Mucosa of gallbladder (tissue), 1 donor: Measurements from ENCODE around the gene ATP8B4. TPM values are rescaled to one million over a fixed set of nuclear protein-coding genes. Genes with fewer than 3 reads are reported as not detected.
"Not testable (repeated sequence)": the region's sequence is repeated elsewhere in the genome, so short reads cannot be mapped to it uniquely, and the experiment has no call there.

Experiments used
- DNase-seq: peaks from one replicate; pipeline ENCODE4 v3.0.0-alpha.2; 2020; ENCODE audit warnings: low spot score
- total RNA-seq: library from RNA; stranded (reverse); gene quantifications from one replicate; pipeline ENCODE4 v1.2.1, GENCODE V29; 2021
- donor health status: DM: no; HTN: no; CAD: no.

The ATP8B4 gene
- total RNA-seq, 1 donor from 2014 or later = 15.8 TPM

DNA sequence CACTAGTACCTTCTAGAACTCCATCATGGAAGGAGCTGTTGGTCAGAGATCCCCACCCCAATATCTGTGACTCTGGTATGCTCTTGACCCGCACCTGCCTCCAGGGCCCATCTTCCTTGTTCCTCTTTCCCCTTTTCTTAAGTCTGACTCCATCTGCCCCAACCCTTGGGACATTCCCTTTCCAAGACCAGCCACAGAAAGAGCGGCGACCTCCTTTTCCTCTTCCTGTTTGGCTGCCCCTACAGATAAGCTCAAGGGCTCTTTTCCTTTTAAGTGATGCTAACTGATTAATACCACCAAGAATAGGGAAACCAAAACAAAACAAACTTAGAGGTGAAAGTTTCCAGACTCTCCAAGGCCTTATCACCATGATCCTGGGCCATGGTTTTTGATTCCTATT, 21.9 kb upstream of the ATP8B4 start:
- no peak for DNase-seq

DNA sequence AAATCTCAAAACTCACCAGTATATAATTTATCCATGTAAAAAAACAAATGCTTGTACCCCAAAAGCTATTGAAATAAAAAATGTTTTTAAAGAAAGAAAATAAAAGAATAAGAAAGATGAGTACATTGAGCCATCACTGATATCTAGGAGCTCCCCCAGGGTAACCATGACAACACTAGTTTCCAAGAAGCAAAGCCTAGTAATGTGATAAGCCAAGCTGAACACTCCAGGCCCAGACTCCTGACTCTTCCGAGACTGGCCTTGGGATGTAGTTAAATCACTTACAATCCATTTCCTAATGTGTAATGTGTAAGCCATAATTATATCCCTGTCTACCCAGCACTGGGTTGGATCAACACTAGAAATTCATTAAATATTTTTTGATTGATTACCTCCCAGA, 21.1 kb upstream of the ATP8B4 start:
- no peak for DNase-seq

DNA sequence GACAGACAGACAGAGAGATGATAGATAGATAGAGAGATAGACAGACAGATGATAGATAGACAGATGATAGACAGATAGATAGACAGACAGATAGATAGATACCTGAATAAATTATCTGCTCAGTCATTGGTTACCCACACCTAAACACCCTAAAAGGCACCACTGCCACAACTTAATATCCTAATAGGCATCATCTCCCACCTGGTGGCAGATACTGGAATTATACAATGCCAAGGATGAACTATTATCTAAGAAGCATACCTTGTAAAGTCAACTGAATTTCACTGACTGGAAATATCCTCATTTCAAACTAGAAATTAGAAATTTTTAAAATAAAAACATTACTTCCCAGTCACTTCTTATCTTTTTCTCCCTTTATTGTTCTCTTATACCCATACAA, 19.4 kb upstream of the ATP8B4 start:
- DNase-seq = no peak

DNA sequence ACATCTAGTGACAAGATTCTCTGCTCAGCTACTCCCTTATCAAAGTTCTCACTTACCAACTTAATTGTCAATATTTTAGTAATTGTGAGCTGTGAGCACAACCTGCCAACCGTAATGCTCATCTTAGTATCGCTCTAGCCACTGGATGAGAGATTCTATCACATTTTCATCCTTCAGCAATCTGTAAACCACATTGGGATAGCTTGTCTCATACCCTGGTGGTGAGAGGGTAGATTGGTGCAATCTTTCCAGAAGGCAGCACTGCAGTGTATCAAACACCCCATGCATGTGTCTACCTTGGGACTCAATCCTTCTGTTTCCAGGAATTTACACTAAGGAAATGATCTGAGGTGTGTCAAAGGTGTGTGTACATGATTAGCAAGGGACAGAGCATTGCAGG, 18.9 kb upstream of the ATP8B4 start:
- no peak for DNase-seq

DNA sequence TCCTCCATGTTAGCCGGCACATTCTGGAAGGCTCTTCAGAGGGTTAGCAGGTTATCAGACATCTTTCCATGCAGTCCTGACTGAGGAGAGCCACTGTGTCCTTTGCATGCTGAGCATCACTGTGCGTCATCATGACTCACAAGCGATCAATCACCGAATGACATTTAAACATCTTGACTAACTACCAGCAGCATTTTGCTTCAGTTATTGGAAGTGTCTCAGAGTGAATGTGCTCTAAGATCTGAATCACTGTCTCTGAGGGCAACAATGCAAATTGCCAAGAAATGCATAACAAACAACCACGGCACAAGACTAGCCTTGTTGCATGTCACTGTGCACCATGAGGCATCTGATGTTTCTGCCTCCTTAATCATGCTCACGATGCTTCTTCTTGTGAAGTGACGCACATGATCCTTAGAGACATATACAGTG, 18.3 kb upstream of the ATP8B4 start:
- DNase-seq = no peak

DNA sequence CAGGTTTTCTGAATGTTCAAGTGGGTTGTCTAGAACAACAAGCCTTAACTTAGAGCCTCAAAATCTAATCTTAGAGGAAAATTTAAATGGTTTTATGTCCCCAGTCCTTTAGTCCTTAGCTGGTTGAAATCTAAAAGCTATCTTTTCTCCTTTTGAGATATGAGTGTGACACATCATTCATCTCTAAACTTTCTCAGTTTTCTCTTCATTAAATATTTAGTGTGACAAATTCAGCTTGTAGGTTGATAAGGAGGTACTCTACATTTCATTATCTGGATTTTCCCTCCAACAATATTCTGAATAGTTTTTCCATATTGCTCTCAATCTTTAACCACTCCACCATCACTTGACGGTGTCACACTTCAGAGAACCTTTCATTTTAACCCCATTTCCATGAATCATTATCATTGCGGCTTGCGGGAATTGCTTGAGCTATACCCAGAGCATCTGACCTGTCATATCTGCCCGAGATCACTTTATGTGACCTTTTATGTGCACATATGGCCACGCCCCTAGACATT, 16.1 kb upstream of the ATP8B4 start:
- no peak for DNase-seq

DNA sequence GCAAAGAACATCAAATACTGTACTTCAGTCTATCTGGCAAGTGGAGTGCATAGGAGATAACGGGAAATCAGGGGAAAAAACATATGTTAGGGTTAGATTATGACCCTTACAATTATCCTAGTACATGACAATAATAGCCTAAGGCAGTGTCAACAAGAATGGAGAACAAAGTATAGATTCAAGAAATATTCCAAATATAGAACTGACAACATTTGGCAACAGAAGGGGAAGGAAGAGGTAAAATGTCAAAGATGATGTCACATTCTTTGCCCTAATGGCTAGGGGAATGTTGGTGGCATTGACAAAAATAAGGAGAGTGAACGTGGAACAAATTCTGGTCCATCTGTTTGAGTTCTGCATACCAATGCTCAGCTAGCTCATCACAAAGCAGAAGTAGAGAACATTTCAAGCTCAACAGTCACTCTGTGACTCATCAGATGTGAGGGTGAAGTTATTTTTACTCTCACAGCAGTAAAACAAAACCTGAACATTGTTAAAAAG, 15.5 kb upstream of the ATP8B4 start:
- no peak for DNase-seq

DNA sequence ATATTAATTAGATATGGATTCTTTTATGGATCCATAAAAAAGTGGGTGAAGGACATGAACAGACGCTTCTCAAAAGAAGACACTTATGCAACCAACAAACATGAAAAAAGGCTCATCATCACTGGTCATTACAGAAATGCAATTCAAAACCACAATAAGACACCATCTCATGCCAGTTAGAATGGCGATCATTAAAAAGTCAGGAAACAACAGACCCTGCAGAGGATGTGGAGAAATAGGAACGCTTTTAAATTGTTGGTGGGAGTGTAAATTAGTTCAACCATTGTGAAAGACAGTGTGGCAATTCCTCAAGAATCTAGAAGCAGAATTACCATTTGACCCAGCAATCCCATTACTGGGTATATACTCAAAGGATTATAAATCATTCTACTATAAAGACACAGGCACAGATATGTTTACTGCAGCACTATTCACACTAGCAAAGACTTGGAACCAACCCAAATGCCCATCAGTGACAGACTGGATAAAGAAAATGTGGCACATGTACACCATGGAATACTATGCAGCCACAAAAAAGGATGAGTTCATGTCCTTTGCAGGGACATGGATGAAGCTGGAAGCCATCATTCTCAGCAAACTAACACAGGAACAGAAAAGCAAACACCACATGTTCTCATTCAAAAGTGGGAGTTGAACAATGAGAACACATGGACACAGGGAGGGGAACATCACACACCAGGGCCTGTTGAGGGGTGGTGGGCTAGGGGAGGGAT, 13.4 kb upstream of the ATP8B4 start:
- DNase-seq = not testable (repeated sequence)

DNA sequence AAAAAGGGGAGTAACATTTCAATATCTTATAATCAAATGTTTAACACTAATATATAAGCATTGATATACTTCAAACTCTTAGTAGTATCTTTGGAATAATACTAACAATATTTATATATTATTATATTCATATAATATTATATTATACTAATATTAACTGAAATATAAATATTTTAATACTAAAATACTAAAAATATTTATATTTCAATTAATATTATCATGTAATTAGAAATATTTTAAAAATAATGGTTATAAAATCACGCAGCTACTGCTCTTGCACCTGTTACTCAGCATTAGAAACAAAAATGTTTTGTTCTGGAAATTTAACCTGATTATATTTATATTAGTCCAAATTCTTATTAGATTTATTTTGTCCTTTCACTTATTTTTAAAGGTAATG, 12.6 kb upstream of the ATP8B4 start:
- no peak for DNase-seq

DNA sequence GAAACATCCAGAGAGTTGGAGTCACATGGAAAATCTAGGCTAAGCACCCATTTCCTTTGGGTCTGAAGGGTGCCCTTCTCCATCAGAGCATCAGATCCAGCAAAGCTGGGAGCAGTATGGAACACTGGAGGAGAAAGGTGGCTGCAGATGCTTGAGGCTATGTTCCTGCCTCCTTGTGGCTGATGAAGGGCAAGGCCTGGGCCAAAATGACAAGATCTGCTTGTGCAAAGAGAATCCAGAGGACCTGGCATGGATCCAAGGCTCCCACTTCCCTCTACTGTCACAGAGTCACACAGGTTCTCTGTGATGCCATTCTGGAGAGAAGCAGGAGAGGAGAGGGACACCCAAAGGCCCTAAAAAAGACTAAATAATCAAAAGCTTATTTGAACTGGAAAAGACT, 9.2 kb upstream of the ATP8B4 start:
- peak; percentile 58 for DNase-seq

DNA sequence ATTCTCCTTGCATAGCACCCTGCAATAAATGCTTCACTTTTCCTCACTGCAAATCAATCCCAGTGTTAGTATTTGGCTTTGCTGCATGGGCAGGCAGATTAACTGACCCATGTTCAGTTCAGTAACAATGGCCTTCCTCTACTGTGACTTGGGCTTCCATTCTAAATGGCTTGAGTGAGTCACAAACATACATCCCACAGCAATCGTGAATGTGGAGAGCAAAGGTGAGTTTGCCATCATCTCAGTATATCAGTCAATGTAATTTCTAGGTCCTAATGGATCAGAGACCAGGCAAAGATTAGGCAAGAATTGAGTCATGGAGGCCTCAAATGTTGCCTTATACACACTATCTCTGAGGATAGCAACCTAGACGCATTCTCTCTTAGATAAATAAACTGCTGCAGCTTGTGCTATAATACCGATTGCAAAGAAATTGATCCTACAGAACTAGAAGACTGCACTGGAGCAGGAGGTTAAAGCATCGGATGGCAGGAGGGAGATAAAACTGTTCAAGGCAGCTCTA, 8.3 kb upstream of the ATP8B4 start:
- DNase-seq = no peak

DNA sequence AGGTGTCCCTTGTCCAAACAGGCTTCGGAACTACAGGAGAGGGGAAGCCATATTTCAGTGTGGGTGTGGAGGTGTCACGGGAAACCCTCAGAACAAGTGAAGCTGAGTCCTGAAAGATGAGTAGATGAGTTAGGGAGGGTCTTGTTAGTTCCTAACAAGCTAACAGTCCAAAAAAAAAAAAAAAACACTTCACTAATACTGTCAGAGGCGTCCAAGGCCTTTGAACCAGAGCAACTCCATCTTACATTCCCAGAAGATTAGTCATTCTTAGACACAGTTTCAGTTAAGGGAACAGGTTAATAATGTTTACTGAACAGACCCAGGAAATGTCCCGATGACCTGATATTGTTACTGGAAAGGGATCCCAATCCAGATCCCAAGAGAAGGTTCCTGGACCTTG, 7.0 kb upstream of the ATP8B4 start:
- DNase-seq = no peak

DNA sequence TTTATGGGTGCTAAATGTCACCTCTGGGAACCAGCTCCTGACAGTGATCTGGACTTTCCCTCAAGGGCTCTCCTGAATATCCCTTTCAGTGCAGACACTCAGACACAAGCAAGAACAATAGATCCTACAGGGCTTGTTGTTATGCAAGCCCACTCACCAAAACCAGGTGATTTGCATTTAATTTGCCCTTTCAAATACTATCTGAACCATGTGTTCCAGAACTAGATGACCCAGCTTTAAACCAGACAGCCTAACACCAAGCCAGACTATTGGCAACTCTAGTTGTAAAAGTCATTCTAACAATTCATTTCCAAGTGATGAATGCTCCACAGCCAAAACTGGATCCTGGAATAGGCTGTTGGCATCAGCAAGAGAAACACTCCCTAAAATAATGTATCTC, 5.6 kb upstream of the ATP8B4 start:
- no peak for DNase-seq

DNA sequence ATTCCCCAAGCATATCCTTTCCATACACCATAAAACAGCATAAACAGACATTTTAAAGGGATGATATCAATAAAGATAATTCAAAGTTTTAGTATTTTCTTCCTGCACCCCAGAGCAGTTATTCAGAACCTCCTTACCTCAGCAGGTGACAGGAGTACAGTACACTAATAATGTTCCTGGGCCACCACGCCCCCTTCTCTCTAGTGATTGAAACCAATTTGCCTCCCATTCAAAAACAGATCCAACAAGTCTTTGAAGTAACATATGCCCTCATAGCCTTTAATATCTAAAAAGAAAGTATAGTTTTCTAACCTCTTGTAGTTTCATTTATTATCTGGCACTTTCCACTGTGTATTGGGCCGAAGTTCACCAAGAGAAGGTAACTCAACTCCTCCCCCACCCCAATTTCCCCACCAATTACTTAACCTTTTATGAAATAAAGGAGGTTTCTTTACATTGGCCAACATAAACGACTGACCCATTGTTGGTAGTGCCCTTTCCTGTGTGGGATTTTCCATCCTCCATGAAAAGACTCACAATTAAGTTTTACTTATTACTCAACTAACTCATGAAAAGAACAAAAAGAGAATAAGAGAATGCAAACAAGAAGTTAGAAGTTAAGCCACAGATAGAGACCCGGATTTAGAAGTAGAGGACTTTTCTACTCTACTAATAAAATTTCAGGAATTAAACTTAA, 5.0 kb upstream of the ATP8B4 start:
- DNase-seq = no peak

DNA sequence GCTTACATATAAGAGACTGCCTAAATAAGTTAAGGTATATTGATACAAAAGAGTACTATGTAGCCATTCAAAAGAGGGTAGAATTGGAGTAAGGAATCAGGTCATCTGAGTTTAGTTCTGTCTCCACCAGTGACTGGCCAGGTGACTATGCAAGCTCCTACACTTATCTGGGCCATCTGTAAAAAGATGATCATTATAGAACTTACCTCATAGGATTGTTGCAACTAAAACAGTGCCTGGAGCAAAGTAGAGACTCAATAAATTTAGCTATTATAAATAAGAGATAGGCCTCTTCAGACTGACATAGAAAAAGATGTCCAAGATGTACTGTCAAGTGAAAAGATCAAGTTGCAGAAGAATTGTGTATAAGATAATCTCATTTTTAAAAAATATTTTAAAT, 1.7 kb upstream of the ATP8B4 start:
- DNase-seq = no peak

DNA sequence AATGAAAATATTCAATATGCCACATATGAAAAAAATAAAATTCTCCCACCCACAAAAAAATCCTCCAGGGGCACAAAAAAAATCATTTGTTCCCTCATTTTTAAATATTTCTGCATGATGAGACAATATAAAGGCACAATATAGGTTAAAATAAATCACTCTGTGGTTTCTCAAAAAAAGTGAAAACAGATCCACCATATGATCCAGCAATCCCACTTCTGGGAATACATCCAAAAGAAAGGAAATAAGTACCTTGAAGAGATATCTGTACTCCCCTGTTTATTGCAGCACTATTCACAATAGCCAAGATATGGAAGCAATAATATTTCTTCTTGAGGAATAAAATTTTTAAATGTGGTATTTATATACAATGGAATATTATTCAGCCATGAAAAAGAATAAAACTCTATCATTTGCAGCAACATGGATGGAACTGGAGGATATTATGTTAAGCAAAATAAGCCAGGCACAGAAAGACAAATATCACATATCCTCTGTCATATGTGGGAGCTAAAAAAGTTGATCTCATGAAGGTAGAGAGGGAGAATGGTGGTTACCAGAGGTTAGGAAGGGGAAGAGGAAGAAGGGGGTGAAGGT, 1.5 kb downstream of the ATP8B4 start:
- DNase-seq = no peak

DNA sequence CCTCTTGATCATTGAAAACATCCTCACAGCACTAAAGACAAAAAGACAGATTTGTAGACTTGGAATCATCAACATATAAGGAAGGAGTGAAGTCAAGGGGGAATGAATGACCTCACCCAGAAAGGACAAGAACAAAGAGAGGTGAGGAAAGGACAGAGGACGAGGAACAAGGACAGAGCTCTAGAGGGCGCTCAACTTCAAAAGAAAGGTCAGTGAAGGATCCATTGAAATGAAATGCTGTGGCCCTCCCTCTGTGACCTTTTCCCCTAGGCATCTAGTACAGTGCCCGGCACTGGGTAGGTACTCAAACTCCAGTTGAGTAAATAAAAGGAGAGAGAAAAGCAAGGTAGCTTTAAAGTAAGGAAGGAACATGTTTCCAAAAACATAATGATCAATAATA, 2.6 kb downstream of the ATP8B4 start:
- no peak for DNase-seq

DNA sequence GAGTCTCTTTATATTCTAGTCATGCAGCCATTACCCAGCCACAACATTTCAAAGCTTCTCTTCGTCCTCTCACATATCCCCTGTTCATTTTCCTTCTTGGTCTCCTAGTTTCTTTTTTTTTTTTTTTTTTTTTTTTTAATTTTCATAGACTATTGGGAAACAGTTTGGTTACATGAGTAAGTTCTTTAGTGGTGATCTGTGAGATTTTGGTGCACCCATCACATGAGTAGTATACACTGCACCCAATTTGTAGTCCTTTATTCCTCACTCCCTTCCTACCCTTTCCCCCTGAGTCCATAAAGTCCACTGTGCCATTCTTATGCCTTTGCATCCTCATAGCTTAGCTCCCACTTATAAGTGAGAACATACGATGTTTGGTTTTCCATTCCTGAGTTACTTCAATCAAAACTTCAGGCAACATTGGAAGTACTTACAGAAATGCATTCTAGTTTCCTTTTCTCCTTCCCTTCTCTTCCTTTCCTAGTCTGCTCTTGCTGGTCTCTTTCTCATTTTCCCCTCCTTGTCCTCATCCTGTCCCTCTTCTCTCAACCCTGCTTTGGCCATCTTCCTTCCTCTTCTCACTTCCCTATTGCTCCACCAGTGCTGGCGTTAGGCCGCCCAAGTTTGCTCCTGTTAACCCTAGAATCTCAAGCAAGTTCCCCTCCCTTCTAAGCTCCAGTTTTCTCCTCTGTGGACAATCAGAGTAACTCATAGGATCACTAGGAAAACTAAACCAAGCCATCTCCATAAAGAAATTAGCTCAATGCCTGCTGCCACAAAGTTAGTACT, 4.8 kb downstream of the ATP8B4 start:
- DNase-seq = peak; percentile 14

DNA sequence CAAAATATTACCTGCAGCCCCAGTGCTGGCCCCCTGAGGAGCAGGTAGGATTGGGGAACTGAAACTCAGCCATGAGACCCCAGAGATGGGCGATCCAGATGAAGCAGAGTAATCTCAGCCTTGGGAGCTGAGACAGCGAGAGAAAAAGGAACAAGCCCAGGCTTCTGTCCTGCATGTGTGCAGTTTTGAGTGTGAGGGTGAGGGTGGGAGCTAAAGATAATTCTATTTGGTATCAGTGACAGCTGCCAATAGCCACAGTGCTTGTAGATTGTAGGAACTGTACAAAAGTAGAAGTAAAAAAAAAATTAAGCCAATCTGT, 5.9 kb downstream of the ATP8B4 start:
- no peak for DNase-seq

DNA sequence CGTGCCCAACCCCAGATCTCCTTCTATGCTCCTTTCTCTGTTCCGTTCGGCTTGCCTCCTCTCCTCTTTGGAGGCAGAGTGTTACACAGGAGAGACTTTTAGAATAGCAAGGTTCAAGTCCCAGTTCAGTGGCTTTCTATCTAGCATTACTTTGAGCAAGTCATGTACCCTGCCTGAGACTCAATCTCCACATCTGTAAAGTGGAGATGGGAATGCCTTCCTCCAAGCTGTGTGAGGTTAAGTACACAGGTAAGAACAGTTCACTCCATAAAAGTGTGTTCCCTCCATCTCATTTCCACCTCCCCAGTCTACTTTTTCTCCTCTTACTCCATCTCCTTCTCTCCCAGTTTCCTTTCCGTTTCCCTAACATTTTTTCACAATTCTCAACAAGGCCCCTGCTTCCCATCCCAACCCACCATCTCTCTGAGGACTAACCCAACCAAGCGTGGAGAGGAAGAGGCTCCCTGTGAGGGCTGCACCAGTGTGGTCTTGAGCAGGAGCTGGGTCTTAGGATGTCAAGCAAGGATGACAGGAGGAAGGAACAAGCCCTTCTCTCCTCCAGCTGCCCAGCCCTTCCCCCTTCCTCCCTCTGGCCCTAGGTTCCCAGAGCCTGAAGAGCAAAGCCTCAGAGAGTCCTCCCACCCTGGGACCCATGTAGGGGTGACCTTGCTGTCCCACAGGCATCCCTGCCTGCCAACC, 6.4 kb downstream of the ATP8B4 start:
- DNase-seq = no peak

DNA sequence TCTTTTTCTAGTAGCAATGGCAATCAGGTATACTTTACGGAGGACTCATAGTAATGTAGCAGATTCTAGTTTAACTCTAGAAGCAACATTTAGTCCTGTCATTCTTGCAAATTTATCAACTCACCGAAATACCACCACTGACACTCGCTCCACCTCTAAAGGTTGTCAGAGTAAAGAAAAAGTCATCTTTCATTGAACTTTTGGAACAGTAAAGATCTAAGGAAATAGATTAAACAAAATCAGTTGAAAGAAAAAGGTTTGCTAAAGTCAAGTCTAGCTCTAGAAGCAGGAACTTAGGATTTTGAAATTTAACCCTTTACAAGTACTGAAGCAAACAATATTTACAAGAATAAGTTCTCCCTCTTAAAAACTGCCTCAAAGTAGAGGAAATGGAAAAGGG, 8.7 kb downstream of the ATP8B4 start:
- DNase-seq = no peak
